ENCODE results near the gene HBE1.
"Not testable (repeated sequence)": the region's sequence is repeated elsewhere in the genome, so short reads cannot be mapped to it uniquely, and the experiment has no call there.

Gene HBE1

DNA sequence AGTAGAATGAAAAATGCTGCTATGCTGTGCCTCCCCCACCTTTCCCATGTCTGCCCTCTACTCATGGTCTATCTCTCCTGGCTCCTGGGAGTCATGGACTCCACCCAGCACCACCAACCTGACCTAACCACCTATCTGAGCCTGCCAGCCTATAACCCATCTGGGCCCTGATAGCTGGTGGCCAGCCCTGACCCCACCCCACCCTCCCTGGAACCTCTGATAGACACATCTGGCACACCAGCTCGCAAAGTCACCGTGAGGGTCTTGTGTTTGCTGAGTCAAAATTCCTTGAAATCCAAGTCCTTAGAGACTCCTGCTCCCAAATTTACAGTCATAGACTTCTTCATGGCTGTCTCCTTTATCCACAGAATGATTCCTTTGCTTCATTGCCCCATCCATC lies 14.9 kb upstream of the HBE1 start:
- no peak for DNase-seq

DNA sequence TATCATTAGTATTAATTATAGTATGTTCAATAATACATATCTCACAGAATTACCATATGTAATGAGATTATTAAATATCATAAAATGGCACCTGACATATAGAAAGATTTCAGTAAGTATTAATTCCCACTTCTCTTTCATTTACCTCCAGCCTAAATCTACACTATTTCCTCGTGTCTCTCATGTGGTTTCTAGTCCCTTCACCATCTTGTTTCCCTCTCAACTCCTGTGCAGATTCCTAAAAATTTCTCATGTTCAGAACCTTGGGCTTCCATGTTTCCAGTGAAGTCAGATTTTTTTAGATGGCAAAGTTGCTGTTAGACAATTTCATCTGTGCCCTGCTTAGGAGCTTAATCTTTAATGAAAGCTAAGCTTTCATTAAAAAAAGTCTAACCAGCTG lies 14.1 kb upstream of the HBE1 start:
- no peak for DNase-seq

DNA sequence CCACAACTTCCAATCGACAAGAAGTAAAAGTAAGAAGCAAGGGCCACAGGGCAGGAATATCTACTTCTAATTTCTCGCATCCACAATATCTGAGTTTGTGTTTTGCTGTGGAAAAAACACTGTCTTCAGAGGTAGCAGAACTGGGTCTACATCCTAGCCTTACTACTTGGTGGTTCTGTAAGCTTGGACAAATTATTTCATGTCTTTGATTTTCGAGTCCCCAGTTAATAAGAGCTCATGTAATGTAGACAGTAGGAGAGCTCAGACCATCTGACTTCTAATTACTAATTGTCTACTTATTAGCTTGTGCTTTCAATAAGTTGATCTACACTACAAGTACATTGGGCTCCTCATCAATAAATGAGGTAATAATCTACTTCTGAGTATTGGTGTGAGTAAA lies 13.3 kb upstream of the HBE1 start:
- DNase-seq = no peak

DNA sequence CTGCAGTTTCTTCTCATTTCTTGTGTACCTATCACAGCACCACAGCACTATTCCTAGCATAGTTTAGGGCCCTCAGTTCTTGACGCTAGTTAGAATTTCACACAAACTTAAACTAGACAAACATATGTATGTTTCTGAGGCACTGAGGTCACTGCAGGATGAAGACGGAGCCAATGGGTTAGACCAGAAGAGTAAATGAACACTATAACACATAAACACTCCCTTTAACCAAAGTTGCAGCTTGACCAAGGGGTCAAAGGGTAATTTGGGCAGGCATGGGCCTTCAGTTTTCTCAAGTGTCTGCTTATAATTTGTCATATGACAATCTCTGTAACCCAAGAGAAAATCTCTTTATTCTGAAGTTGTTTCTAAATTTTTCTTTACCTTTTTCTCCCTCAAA lies 12.9 kb upstream of the HBE1 start:
- DNase-seq = no peak

DNA sequence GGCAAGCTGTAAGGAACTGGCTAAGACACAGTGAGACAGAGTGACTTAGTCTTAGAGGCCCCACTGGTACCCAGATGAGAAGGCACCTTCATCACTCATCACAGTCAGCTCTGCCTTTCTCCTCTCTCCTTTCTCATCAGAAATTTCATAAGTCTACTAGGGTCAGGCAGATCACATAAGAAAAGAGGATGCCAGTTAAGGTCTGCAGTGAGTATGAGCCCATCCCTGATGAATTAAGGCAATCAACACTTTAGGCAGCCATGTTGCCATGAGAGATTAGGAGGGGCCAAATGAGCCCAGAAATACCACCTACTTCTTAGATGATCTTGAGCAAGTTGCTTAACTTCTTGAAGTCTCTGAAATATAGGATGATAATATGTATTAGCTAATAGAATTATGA lies 11.9 kb upstream of the HBE1 start:
- no peak for DNase-seq

DNA sequence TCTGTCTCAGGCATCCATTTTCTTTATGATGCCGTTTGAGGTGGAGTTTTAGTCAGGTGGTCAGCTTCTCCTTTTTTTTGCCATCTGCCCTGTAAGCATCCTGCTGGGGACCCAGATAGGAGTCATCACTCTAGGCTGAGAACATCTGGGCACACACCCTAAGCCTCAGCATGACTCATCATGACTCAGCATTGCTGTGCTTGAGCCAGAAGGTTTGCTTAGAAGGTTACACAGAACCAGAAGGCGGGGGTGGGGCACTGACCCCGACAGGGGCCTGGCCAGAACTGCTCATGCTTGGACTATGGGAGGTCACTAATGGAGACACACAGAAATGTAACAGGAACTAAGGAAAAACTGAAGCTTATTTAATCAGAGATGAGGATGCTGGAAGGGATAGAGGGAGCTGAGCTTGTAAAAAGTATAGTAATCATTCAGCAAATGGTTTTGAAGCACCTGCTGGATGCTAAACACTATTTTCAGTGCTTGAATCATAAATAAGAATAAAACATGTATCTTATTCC lies 10.9 kb upstream of the HBE1 start:
- DNase-seq = peak in 1 of 5 donors; percentile 66

DNA sequence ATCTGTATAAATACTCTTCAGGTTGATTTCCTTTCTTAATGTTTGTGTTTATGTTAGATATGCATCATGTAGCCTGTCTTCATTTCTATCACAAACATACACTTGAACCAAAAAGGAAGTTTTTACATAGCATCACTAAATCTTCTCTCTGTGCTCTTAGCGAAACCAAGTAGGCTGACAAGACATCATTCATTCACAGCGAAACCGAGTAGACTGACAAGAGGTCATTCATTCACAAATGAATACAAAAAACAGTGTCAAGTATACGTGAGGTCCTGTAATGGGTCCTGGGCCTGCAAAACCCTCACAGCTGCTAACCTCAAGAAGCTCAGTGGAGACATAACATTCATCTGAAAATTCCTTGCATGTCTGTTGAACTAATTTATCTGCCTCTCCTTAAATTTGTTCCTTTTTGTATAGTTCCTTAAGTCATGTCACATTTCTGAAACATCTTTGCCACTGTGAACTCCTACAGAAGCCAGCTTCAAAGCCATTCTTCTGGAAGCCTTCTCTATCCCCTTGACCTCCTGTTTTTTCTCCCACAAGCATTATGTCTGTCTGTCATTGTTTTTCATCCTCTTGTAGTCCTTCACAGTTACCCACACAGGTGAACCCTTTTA lies 9.8 kb upstream of the HBE1 start:
- DNase-seq = no peak

DNA sequence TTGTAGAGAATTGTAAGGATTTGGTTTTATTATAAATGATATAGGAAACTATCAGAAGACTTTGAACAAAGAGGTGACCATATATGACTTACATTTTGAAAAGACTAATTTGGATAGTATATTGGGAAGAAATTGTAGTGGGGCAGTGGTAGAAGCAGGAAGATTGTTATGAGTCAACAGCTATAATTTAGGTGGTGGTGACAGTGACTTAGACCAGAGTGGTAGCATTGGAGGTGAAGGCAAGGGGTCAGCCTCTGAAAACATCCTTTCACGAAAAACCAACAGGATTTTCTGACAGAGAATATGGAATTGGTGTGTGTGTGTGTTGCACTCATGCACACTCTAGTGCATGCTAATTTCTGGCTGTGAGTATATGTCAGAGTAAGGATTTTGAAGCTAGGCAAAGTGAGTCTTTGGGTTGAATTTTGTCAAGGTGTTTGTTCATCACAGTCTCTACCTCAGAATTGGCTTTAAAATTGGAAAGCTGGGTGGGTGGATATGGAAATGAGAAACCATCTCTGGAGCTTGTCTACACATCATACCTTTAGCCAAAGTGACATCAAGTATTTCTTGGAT lies 8.2 kb upstream of the HBE1 start:
- DNase-seq = no peak

DNA sequence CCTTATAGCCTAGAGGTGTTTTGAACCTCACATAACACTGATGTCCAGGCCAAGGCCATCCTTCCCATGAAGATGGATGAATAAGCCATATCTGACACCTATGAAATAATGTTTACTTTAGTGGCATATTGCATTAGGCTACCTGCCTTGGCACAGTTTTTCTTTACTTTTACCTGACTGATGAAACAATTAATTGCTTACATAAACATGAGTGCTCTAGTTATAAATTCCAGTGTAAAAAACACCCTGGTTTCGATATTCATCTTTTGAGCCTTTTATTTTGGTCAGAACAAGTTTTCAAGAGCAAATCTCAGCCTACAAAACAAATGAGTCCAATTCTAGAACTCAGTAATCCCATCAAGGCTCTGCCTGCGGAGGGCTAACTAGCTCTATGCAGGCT lies 7.0 kb upstream of the HBE1 start:
- no peak for DNase-seq

DNA sequence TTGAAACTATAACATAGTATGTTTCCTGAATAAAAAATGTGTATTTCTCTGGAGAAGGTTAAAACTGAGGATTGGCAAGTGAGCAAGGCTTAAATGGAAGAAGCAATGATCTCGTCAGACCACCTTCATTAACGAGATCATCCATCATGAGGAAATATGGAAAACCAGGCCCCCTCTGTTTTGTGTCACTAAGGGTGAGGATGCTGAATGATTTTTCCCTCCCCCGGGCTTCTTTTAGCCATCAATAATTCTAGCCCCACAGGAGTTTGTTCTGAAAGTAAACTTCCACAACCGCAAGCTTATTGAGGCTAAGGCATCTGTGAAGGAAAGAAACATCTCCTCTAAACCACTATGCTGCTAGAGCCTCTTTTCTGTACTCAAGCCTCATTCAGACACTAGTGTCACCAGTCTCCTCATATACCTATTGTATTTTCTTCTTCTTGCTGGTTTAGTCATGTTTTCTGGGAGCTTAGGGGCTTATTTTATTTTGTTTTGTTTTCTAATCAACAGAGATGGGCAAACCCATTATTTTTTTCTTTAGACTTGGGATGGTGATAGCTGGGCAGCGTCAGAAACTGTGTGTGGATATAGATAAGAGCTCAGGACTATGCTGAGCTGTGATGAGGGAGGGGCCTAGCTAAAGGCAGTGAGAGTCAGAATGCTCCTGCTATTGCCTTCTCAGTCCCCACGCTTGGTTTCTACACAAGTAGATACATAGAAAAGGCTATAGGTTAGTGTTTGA lies 5.8 kb upstream of the HBE1 start:
- no peak for DNase-seq

DNA sequence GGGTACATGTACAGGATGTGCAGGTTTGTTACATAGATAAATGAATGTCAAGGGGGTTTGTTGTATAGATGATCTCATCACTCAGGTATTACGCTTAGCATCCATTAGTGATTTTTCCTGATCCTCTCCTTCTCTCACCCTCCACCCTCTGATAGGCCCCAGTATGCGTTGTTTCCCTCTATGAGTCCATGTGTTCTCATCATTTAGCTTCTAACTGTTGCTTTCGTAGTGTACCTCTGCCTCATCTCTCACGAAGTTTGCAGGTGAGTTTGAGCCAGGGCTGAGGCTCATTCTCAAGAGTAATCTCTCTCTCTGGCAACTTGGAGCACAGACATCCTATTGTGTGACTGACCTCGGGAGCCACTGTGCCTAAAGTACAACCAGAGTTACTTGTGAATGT lies 4.7 kb upstream of the HBE1 start:
- no peak for DNase-seq

DNA sequence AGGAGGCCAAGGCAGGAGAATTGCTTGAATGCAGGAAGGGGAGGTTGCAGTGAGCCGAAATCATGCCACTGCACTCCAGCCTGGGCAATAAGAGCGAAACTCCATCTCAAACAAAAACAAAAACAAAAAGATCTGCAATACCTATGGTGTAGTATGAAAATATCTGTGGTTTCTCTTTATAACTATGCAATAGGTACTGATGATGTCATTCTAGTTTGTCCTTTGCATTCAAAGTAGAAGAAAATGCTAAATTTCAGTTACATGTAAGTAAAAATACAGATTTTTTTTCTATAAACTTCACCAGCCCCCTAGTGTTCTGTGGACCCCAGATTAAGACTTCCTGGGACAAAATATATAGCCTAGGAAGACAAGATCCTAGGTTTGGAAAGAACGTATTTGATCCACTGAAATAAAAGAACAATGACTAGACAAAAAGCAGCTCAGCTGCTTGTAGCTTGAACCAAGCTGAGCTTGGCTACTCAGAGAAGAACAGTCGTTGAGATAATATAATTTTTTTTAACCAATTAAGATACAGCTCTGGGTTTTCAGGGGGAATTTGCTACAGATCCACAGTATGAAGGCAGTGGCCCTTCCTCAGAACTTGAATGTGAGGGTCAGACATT lies 2.8 kb upstream of the HBE1 start:
- DNase-seq = no peak

DNA sequence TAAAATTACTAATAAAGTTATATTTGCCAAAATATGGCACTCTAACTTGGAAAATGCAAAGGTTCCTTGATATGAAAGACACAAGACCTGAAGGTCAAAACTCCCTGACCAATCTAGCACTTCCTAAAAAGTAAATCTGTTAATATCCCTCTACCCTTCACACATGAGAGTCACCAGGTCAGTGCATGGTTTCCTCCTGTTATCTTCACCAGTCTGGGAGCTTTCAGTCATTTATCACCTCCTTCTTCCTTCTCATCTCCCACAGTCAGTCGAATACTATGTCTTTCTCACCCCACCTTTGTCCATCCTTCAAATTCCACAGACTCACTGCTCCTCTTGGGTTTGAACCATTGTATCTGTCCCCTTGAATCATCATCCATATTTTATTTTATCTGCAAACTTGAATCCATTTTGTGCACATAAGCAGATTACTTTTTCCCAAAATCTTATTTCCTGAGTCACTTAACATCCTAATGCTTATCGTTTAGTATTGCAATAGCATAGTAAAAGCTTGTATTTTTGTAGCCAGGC lies 2.6 kb downstream of the HBE1 start:
- DNase-seq = no peak

DNA sequence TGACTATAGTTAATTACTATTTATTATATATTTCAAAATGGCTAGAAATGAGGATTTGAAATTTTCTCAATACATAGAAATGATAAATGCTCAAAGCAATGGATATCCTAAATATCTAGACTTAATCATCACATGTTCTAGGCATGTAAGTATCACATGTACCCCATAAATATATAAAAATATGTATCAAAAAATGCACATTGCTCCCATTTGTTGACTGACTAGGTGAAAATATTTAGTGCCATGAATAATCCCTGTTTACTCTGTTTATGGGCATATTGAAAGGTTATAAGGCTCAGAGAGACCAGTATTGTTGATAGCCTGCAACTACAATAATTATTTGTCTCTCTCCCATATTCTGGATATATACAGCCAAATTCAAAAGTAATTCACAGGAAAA lies 3.1 kb downstream of the HBE1 start:
- no peak for DNase-seq

DNA sequence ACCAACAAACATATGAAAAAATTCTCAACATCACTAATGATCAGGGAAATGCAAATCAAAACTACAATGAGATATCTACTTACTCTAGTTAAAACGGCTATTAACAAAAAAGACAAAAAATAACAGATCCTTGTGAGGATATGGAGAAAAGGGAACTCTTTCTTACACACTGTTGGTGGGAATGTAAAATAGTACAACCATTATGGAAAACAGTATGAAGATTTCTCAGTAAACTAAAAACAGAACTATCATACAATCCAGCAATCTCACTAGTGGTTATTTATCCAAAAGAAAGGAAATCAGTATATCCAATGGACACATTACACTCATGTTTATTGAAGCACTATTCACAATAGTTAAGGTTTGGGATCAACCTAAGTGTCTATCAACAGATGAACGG lies 3.9 kb downstream of the HBE1 start:
- no peak for DNase-seq

DNA sequence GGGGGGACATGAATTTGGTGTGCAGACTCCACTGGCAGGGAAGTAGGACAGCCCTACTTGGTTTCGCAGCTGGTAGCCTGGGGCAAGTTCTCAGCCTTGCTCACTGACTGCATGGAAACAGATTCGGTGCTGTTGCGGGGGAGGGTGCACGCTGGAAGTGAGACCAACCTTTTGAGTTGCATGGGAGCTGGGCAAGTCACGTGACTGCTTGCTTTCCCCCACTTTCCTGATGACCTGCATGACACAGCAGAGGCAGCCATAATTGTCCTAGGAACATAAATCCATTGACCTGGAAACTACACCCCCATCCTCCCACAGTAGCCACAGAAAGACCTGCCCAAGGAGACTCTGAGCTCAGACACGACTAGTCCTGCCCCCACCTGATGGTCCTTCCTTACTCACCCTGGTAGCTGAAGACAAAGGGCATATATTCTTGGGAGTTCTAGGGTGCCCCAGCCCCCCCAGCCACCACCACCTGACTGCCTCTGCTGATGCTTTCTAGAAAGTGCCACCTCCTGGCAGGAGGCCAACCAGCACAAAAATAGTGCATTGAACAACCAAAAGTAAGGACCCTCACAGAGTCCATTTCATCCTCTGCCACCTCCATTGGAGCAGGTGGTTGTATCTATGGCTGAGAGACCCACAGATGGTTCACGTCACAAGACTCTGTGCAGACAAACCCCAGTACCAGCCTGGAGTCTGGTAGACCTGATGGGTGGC lies 11.0 kb downstream of the HBE1 start:
- no peak for DNase-seq

DNA sequence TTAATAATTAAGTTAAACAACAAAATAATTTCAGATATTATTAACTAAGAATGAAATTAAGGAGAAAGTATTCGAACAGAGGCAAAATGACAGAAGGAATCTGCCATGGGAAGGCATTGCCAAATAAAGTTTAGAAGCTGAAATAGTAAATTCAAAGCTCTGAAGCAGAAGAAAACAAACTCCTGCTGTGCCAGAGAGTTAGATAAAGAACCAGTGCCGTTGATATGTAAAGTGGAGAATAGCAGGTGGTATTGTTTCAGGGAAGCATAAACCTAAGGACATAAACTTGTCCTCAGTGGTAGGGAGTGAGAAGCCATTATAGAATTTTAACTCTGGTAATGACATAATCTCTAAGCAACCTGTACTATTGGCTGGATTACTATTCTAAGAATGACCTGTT lies 12.4 kb downstream of the HBE1 start:
- no peak for DNase-seq

DNA sequence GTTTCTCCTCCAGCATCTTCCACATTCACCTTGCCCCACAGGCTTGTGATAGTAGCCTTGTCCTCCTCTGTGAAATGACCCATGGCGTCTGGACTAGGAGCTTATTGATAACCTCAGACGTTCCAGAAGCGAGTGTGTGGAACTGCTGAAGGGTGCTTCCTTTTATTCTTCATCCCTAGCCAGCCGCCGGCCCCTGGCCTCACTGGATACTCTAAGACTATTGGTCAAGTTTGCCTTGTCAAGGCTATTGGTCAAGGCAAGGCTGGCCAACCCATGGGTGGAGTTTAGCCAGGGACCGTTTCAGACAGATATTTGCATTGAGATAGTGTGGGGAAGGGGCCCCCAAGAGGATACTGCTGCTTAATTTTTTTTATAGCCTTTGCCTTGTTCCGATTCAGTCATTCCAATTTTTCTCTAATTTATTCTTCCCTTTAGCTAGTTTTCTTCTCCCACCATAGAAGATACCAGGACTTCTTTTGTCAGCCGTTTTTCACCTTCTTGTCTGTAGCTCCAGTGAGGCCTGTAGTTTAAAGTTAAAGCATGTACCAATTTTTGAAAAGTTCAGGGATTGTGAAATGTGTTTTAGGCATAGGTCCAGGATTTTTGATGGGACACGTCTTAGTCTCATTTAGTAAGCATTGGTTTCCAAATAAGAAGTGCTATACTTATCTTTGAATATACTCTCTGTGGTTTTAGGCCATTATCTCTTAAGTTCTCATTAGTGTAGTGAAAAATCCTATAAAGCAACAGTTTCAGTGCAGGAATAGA lies 14.9 kb downstream of the HBE1 start, which contains the start of gene HBG2:
TSS of gene HBG2 (minus strand) at position 136 of the 768 bp plus-strand sequence. CDS start at position 83, 53 bp downstream.
- not testable (repeated sequence) for DNase-seq

DNA sequence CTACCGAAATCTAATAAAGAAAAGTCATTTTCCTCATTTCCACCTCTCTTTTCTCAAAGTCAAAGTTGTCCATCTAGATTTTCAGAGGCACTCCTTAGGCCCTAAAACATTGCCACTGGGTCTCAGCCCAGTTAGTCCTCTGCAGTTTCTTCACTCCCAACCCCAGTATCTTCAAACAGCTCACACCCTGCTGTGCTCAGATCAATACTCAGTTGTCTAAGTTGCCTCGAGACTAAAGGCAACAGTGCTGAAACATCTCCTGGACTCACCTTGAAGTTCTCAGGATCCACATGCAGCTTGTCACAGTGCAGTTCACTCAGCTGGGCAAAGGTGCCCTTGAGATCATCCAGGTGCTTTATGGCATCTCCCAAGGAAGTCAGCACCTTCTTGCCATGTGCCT lies 15.7 kb downstream of the HBE1 start:
- not testable (repeated sequence) for DNase-seq

DNA sequence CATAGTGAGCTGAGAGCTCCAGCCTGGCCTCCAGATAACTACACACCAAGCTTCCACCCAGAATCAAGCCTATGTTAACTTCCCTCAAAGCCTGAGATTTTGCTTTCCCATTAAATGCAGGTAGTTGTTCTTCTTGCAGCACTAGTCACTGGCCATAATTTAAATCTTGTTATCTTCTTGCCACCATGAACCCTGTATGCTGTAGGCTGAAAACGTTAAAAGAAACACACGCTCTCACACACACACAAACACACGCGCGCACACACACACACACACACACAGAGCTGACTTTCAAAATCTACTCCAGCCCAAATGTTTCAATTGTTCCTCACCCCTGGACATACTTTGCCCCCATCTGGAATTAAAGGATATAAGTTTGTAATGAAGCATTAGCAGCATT lies 16.3 kb downstream of the HBE1 start:
- DNase-seq = not testable (repeated sequence)

DNA sequence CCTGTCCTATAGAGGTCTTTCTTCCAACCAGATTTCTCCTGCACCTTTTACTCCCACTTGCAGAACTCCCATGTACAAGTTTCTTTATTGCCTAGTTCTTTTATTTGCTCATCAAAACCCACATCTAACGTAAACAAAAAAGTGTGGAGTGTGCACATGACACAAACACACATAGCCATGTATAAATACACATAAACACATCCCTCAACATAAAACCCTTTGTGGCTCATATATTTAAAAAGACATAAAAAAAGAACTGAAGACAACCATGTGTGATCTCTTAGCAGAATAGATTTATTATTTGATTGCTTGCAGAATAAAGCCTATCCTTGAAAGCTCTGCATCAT lies 16.9 kb downstream of the HBE1 start:
- DNase-seq = no peak

Measured in T-helper 1 cell (primary cell).